Gastrocnemius medialis (tissue), 4 donors: ENCODE results near the gene CTIF. TPM values are rescaled to one million over a fixed set of nuclear protein-coding genes. Genes with fewer than 3 reads are reported as not detected.

ENCODE experiments used
- ATAC-seq, 2 donors: fragments of 150-250 bp; one replicate each; pipeline ENCODE4 v1.9.1; 2016
- DNase-seq, 2 donors: peaks; one replicate each; pipeline ENCODE4 v3.0.0-alpha.2; 2019
- H3K27ac ChIP-seq, 4 donors: fragments of 200-600 bp; sonication (generic); 1 replicate in 1 of 4; 2 replicates in 3 of 4; pipeline ENCODE4 v1.5.1; 2016 to 2018; ENCODE audit warnings: mild to moderate bottlenecking in 2 of 4, moderate library complexity in 1 of 4
- H3K27me3 ChIP-seq, 3 donors: fragments of 200-600 bp; sonication (generic) in 2 of 3; 1 replicate in 1 of 3; 2 replicates in 2 of 3; pipeline versions ENCODE4 v1.5.1 to v1.6.0; 2016 to 2019; ENCODE audit warnings: mild to moderate bottlenecking in 1 of 3, moderate library complexity in 1 of 3
- H3K36me3 ChIP-seq, 2 donors: fragments of 200-600 bp; sonication (generic) in 1 of 2; one replicate each; pipeline ENCODE4 v1.5.1; 2017 to 2018
- H3K4me1 ChIP-seq, 2 donors: fragments of 200-600 bp; sonication (generic) in 1 of 2; one replicate each; pipeline ENCODE4 v1.5.1; 2016 to 2017; ENCODE audit warnings: mild to moderate bottlenecking in 2 of 2
- H3K4me3 ChIP-seq, 4 donors: fragments of 200-600 bp; sonication (generic) in 3 of 4; 1 replicate in 1 of 4; 2 replicates in 3 of 4; pipeline ENCODE4 v1.5.1; 2016 to 2019; ENCODE audit warnings: mild to moderate bottlenecking in 2 of 4
- H3K9me3 ChIP-seq, 3 donors: fragments of 200-600 bp; sonication (generic) in 2 of 3; 1 replicate in 1 of 3; 2 replicates in 2 of 3; pipeline ENCODE4 v1.5.1; 2016 to 2019
- CTCF ChIP-seq, 5 experiments: fragments of 450-650 bp in 3 of 5; fragments of 200-600 bp in 2 of 5; sonication (generic) in 2 of 5; IDR thresholded peaks in 4 of 5; conservative IDR thresholded peaks in 1 of 5; 1 replicate in 4 of 5; 2 replicates in 1 of 5; pipeline ENCODE4 v1.5.1; 2016 to 2019; ENCODE audit warnings: antibody characterized with exemption in 5 of 5, mild to moderate bottlenecking in 3 of 5, moderate library complexity in 3 of 5
- POLR2A ChIP-seq, 2 donors: fragments of 450-650 bp; IDR thresholded peaks; one replicate each; pipeline ENCODE4 v1.6.1; 2017; ENCODE audit warnings: antibody characterized with exemption in 2 of 2, mild to moderate bottlenecking in 2 of 2, moderate library complexity in 2 of 2
- in situ Hi-C, 4 donors: fragments of 200-750 bp; cut with MboI; loops; one replicate each; pipeline versions ENCODE4 v1.15.0 to v1.8.0; 2017; ENCODE audit warnings: low sequenced_read_pairs in 4 of 4
- intact Hi-C: fragments of 100-400 bp; cut with DNase I; formaldehyde crosslinking; loops from one replicate; pipeline ENCODE4 v1.15.1; 2023; ENCODE audit warnings: low total_unique reads
- total RNA-seq, 4 donors: library from RNA; depleted of rRNA; stranded (reverse); fragments of >200 nt; gene quantifications; one replicate each; pipeline versions ENCODE4 v1.1.0 to v1.2.3, GENCODE V29; 2016

CTIF gene
- total RNA-seq, 4 donors from 2014 or later: 20.2 to 35.4 (median 23.1) TPM

DNA sequence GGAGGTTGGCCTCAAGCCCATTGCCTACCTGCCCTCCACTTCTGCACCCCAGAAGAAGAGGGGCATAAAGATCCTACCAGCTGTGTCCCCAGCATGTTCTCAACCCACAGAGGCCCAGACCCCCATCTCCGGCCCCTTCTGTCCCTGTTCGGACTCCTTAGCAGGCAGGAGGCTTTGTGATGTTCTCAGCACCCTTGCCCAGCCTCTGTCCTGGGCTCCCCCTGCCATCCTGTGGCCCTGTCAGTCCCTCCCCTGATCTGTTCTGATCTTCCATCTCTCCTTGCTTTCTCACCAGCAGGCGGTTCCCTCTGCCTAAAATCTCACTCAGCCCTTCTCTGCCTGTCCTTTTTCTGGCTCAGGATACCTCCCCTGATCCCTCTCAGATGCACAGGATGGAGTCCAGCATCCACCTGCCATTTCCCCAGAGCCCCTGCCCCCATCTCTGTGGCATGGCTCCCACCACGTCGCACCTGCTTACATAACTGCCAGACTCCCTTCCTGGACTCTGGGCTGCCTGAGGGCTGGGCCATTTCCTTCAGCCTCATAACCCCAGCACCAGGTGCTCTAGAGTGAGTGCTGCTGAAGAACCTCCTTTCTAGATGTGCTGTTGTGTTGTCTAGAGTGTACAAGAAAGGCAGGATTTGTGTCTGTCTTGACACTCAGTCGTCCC is 134.0 kb downstream of the CTIF start:
- in situ Hi-C loops: loop anchor here in 3 of 4 donors (10.0 kb wide), 1 partner anchor 502 kb away; no protein-coding TSS in a partner anchor
- H3K4me1 ChIP-seq: peaks cover 11 to 20% of the 10 kb centered on the region in 2 donors
- intact Hi-C loops: loop anchor here (10.0 kb wide), 2 partner anchors 282 to 742 kb away; partner anchors contain the start of gene SMAD7
- H3K9me3 ChIP-seq: no peaks in the 10 kb centered on the region
- H3K4me3 ChIP-seq: no peak overlapping the region
- H3K36me3 ChIP-seq: peaks cover 0 to 13% of the 10 kb centered on the region in 2 donors
- no peak for DNase-seq
- H3K27me3 ChIP-seq: no peaks in the 10 kb centered on the region
- no peak overlapping the region for H3K27ac ChIP-seq
- no peak for ATAC-seq
- TF ChIP-seq CTCF (IDR thresholded peaks at IDR 0.05 in 4 of 5, conservative IDR thresholded peaks at IDR 0.05 in 1 of 5): no peak
- no peak for TF ChIP-seq POLR2A (IDR thresholded peaks at IDR 0.05)

DNA sequence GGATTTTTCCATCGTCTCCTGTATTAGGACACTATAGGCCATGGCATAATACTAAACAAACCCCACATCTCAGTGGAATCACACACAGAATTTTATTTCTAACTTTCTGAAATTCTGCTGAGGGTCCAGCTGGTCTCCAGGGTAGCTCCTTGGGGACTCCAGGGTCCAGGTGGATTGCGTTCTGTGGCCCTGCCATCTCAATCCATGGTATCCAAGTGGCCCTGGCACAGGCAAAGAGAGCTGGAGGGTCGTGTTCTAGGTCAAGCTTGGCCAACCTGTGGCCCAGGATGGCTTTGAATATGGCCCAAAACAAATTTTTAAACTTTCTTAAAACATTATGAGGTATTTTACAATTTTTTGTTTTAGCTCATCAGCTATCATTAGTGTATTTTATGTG is 134.6 kb downstream of the CTIF start:
- no peaks in the 10 kb centered on the region for H3K27me3 ChIP-seq
- DNase-seq (no peak), ATAC-seq (no peak)
- intact Hi-C loops (loop anchor here (10.0 kb wide), 2 partner anchors 281 to 741 kb away; partner anchors contain the start of gene SMAD7), in situ Hi-C loops (loop anchor here in 3 of 4 donors (10.0 kb wide), 1 partner anchor 501 kb away; no protein-coding TSS in a partner anchor)
- no peaks in the 10 kb centered on the region for H3K9me3 ChIP-seq
- H3K4me3 ChIP-seq: no peak overlapping the region
- TF ChIP-seq POLR2A (IDR thresholded peaks at IDR 0.05) (no peak), CTCF (IDR thresholded peaks at IDR 0.05 in 4 of 5, conservative IDR thresholded peaks at IDR 0.05 in 1 of 5) (no peak)
- H3K4me1 ChIP-seq: peaks cover 11 to 20% of the 10 kb centered on the region in 2 donors
- H3K27ac ChIP-seq: no peak overlapping the region
- peaks cover 0 to 13% of the 10 kb centered on the region in 2 donors for H3K36me3 ChIP-seq

- DNase-seq: no peak
- Histone ChIP-seq H3K27ac (no peak overlapping the region), H3K4me3 (no peak overlapping the region), H3K9me3 (no peaks in the 10 kb centered on the region), H3K27me3 (no peaks in the 10 kb centered on the region), H3K4me1 (peaks cover 11 to 20% of the 10 kb centered on the region in 2 donors), H3K36me3 (peaks cover 0 to 13% of the 10 kb centered on the region in 2 donors)
- no peak for TF ChIP-seq CTCF (IDR thresholded peaks at IDR 0.05 in 4 of 5, conservative IDR thresholded peaks at IDR 0.05 in 1 of 5)
- TF ChIP-seq POLR2A (IDR thresholded peaks at IDR 0.05): no peak
- in situ Hi-C loops: loop anchor here in 3 of 4 donors (10.0 kb wide), 1 partner anchor 501 kb away; no protein-coding TSS in a partner anchor
- no peak for ATAC-seq
- intact Hi-C loops: loop anchor here (10.0 kb wide), 2 partner anchors 281 to 741 kb away; partner anchors contain the start of gene SMAD7
Observed at GRCh38 chr18:48673853-48674721, 135.3 kb downstream of the CTIF start.

DNA sequence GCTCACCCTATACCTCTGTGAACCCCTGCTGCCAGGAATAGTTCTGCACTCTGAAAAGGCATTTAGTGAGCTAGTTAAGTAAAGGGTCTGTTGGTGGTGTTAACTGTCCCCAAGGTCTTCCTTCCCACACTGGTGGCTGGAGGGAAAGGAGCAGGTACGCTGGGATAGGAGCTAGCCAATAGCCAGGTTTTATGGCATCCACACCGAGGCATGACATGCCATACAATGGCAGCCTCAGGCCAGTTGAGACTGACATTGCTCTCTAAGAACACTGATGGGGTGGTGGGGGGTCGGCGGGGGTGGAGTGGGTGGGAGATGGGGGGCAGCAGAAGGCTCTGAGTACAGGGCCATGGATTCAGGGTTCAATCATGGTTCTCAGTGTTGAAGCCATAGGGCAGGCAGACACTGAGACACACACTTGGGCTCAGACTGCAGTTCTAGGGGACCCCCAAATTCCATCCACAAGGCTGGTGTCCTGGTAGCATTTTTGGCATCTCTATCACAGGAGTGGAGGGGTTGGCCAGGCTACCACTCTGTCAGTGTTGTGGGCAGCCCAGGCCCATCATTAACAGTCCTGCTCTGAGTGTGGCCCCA is 136.0 kb downstream of the CTIF start:
- DNase-seq (no peak), ATAC-seq (no peak)
- no peaks in the 10 kb centered on the region for H3K27me3 ChIP-seq
- in situ Hi-C loops (loop anchor here in 3 of 4 donors (10.0 to 25.0 kb wide), 5 partner anchors 262 to 762 kb away; partner anchors contain the start of gene SMAD7 (in 1 of the 3)), intact Hi-C loops (loop anchor here (1.0 to 10.0 kb wide), 7 partner anchors 107 to 772 kb away; partner anchors contain the start of gene SMAD7)
- peaks cover 13 to 23% of the 10 kb centered on the region in 2 donors for H3K4me1 ChIP-seq
- peaks cover 0 to 13% of the 10 kb centered on the region in 2 donors for H3K36me3 ChIP-seq
- no peak overlapping the region for H3K4me3 ChIP-seq
- H3K9me3 ChIP-seq: no peaks in the 10 kb centered on the region
- H3K27ac ChIP-seq: no peak overlapping the region
- TF ChIP-seq POLR2A (IDR thresholded peaks at IDR 0.05) (no peak), CTCF (IDR thresholded peaks at IDR 0.05 in 4 of 5, conservative IDR thresholded peaks at IDR 0.05 in 1 of 5) (no peak)
